HG03571 (cell line): ENCODE results near the gene TMEM63A.
"Not testable (repeated sequence)": the region's sequence is repeated elsewhere in the genome, so short reads cannot be mapped to it uniquely, and the experiment has no call there.

ENCODE experiments used
- ATAC-seq: cut with Tn5 transposase; IDR thresholded peaks from one replicate; pipeline ENCODE4 v1.9.1; 2021; ENCODE audit not compliant: unreplicated experiment

Gene TMEM63A

DNA sequence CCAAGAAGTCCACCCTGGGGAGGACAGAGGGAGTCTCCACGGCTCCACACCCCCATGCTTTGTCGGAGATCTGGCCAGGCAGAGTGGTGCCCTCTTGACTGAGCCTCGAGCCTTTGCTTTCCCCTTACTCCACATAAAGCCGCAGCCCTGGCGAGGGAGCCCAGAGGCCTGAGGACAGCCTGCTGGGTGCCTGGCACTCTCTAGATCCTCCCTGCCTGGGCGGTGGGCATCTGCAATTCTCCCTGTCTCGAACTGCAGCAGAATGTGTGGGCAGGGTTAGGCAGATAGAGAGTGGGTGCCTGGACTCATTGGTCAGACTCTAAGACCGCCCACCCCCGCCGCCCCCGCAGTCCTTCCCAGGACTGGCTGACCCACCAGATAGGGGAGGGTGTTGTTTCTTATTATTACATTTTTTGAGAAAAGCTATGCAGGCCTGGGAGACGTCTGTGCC lies 58.3 kb downstream of the TMEM63A start:
- no peak for ATAC-seq

DNA sequence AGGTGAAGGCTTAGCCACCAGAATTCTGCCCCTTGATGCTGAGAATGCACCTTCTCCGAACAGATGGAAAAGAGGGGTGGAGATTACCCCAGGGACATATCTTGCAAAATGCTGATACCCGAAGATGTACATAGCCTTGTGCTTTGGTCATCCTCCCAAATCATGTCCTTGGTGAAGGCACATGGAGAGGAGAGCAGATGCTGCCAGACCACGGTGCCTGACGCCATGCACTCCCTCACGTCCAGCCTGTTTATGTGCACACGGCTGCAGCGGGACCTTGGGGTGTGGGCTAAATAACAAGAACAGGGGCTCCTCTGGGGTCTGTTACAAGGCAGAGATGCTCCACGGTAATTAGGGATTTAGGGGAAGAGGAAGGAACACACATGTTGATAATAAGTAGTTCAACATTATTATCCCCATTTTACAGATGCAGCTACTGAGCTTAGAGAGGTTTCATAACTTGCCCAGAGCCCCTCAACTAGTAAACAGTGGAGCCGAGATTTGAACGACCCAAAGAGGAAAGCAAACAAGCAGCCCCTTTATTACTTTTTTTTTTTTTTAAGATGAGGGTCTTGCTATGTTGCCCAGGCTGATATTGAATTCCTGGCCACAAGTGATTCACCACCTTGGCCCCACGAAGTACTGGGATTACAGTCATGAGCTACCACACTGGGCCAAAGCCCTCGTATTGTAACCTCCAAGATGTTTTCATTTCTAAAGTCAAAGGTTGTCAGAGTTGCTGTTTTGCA lies 59.4 kb downstream of the TMEM63A start:
- no peak for ATAC-seq

DNA sequence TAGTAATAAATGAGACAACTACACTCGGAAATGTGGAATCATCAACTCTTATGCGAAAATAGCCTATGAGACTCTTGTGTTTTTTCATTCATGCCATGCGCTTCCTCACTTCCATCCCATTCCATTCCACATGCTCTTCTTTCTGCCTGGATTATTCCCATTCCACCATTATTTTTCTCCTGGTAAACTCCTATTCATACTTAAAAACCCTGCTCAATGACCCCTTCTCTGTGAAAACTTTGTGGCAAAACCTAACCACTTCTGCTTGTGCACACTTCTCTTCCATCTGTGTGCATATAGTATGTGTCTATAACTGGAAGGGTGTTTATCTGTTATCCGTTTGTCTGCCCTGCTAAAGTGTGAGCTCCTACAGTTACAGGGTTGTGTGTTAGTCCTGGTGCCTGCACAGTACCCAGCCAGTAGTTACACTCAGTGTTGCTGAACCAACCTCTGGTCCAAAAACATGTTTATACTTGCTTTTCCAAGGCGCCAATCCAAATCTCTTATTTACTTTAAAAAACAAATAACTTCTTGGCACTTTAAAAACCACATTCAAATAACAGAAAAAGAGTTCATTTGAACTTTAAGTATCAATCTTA lies 61.6 kb downstream of the TMEM63A start:
- no peak for ATAC-seq

DNA sequence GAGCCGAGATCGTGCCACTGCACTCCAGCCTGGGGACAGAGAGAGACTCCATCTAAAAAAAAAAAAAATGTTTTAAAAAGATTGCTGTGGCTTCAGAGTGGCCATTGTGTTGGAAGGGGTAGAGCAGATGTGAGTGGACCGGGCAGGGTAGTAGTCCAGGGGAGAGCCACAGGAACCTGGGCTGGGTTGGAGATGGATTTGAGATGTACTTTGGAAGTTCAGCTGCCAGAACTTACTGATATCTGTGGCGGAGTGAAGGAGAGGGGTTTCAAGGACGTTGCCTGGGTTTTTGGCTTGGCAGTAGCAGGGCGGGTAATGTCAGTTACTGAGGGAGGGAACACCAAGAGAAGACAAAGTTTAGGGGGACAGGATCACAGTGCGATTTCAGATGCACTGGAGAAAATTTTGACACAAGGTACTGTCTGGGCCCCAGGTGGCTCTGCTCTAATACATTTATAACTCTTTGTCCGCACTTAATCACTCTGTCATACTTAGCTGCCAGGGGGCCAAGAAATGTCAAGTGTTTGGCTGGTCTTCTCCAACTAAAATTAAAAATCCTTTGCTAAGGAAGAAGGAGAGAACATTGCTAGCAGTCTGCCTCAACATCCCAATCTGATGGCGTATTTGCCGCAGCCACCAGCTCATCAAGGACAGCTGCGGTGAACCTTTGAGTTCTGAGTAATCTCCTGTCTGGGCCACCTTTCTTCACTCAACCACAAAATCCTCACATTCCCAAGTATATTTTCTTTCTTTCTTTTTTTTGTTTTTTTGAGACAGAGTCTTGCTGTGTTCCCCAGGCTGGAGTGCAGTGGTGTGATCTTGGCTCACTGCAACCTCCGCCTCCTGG lies 62.6 kb downstream of the TMEM63A start:
- no peak for ATAC-seq

DNA sequence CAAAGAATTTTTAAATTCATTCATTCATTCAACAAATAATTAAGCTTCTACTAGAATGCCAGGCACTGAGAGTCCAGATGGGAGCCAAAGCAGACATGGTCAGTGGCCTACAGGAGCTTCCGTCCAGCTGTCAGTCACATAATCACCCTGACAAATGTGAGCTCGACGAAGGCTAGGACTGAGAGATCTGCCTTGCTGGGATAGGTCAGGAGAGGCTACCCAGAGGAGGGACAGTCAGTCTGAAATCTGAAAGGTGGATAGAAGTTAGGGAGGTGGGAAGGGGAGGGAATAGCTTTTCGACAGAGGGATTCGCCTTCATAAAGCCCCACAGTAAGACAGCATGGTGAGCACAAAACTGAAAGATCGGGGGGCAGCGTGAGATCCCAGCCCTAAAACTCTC lies 64.0 kb downstream of the TMEM63A start:
- no peak for ATAC-seq

DNA sequence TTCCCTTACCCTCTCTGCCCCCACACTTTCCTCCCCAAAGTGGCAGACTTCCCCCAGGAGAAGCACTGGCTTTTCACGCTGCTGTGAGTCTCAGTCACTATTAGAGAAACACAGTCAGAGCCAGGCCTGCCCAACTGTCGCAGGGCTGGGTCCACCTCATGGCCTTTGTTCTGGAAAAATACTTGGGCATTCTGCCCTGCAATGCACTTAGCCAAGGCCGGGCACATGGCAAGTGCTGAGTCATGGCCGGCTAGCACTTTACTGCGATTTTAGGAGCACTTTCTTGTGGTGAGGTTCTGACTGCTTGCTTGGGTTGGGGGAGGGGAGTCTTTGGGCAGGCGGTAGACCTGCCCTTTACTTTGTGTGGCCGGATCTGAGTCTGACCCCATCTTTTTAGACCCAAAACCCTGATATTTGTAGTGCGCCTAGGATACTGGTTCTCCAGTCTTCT lies 64.5 kb downstream of the TMEM63A start:
- no peak for ATAC-seq

DNA sequence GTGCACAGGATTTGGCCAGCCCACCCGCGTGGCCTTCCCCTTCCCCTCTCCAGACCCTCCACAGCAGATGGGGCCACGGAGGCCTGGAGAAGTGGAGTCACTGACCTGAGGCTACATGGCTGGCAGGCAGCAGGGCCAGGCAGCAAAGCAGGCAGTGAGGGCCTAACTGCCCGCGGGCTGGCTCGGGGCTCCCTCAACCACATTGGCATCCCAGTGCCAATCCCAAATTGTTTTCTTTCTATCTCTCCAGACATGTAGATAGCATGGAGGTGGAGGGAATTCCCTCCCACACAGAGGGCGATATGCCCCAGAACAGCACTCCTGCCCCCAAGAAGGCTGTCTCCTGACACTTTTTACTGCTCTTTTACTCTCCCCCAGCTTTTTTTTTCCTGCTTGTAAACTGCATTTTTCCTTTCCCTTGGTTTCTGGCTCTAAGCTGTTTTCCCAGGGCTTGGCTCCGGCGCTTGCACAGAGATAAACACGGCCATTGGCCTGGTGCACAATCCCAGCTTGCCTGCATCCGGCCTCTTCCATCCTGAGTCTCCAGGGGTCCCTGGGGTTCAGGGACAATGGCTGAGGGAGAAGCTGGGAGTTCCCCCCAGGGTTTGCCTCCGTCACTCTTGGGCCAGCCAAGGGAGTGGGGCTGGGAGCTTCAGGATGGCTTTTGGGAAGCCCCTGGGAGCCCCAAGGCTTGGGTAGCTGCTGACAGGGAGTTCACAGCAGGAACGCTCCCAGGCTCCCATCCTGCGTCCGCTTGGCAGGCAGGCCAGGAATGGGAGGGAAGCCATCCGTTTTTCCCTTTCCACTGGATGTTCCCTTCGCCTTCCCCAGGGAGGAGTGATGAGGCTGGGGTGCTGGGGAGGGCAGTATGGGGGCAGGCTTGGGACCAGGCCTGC lies 65.3 kb downstream of the TMEM63A start:
- ATAC-seq: no peak

DNA sequence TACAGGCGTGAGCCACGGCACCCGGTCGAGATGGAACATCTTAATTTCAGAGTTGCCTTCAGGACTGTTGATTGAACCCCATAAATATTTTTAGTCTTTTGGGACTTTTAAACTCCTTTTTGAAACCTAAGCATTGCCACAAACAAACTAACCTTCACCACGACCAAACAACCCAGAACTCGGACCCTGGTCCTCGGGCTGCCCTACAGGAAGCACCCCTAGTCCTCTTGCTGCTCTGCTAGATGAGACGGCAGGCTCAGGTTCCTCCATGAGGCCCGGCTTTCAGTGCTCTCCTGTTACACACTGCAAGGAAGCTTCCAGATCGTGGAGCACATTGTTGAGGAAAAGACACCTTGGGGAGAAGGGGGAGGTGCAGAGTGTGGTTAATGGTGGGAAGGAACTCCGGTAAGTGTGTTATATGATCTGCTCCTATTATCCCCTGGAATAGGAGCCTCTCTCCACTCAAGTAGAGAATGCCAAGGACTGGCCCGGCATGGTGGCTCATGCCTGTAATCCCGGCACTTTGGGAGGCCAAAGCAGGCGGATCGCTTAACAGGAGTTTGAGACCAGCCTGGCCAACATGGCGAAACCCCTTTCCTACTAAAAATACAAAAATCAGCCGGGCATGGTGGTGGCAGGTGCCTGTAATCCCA lies 66.5 kb downstream of the TMEM63A start:
- ATAC-seq: no peak

DNA sequence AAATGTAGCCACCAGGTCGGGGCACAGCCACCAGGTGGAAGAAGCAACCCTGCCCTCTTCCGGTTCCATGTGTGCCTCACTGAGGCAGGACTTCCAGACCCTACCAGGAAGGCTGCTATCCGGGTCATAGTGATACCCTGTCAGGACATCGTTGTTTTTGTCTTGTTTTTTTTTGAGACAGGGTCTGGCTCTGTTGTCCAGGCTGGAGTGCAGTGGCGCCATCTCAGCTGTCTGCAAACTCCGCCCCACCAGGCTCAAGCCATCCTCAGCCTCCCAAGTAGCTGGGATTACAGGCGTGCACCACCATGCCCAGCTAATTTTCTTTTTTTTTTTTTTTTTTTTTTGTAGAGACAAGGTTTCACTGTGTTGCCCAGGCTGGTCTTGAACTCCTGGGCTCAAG lies 67.1 kb downstream of the TMEM63A start:
- ATAC-seq: not testable (repeated sequence)

DNA sequence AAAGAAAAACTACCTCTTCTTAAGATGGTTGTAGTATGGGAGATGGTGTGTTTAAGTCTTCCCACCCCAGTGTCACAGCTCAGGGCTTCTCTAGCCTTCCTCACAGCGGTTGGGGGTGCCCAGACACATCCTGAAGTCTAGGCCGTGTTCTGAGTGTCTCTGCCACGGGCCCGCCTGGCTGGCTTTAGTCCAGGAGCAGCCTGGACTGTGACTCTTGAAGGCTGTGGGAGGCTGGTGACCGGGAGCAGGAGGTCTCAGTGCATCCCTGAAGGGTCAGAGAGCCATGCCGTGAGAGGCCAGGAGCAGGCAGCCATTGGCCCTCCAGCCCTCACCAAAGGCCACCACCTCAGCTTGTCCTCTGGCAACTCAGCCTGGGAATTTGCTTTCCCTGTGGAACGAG lies 67.8 kb downstream of the TMEM63A start:
- no peak for ATAC-seq

DNA sequence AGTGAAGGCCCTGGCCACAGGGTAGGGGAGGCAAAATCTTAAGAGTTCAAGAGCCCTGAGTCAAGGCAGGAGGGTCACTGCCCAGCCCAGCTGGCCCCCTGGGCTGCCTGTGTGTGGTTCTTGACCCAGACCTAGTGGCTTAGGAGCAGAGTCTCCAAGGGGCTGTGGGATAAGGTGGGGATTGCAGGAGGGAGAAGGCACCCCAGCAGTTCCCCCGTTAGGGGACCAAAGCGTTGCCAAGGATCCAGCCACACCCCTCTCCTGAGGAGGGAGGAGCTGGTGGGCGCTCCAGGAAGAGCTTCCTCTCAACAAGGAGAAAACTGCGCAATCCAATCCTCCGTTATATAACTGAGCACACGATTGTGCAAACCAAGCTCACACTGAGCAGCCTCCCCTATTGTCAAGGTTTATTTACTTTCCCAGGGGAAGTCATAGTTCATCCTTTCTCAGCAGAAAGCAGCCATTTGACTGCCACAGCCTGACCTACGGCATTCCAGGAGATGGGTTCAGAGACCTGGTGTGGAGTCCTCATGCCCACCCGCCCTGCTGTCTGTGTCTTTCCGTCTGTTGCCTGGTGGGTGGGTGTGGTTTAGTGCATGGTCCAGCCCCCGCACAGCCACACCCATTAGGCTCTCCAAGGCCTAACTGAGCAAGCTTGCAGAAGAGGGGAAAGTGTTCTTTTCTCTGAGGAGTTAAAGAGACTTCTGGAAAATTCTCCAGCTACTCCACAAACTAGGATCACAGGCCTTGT lies 68.8 kb downstream of the TMEM63A start:
- ATAC-seq: no peak

DNA sequence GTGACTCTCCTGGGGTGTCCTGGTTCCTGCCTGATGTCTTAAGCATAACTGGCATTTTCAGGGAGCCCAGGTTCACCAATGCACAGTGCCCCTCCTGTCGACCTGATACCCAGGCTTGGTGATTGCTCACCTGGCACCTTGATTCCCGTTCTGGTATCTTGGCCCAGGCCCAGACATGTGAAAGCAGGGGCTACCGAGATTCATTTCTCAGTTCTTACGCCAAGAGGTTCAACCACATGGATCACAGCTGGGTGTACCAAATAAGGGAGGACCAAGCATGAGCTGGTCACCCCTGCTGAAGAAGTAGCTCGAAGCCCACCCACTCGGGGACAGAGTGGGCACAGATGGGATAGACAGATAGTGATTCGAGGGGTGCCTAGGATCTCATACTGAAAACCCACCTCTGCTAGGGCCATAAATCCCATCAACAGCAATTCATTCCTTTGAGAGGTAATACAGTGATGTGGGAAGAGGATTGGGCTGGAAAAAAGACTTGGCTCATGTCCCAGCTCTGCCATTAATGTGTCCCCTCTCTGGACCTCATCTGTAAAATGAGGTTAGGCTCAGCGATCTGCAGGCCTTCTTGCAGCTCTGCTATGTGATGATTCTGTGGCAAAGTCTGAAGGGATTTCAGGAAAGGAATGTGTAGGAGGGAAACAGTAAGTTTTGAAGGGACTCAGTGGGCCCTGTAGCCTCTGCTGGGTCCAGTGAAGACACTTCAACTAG lies 69.5 kb downstream of the TMEM63A start:
- no peak for ATAC-seq

DNA sequence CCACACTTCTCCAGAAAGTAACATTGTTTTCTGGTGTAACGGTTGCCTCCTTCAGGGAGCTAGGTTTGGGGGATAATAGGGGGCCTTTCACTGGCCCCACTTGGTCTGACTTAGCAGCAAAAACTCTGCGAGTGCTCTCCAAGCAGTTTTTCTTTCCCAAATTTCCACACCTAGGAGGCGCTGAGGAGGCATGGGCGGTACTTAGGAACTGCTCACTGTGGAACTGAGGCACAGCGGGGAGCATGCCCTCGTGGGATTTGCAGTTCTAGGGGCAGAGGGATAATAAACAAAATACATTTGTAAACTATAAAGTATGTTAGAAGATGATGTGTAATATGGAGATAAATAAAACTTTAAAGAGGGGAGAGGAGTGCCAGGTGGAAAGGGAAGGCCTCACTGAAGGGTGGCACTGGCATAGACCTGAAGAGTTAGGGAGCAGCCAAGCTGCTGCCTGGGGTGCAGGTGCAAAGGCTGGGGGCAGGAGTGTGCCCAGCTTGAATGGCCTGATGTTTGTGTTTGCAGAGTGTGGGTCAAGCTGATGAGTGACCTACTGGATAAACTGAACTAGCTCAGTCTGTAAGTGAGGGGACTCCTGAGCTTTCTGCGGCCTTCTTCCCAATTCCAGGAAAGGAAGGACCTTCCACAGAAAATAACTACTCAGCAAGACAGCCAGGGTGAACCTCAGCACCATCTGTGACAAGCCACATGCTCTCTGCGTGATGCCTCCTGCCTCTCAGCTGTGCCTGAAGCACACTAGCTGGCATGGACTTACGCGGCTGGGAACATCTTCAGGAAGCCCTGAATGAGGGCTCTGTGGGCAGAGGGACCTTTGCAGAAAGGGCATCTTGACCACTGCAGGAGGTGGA lies 70.3 kb downstream of the TMEM63A start:
- no peak for ATAC-seq

DNA sequence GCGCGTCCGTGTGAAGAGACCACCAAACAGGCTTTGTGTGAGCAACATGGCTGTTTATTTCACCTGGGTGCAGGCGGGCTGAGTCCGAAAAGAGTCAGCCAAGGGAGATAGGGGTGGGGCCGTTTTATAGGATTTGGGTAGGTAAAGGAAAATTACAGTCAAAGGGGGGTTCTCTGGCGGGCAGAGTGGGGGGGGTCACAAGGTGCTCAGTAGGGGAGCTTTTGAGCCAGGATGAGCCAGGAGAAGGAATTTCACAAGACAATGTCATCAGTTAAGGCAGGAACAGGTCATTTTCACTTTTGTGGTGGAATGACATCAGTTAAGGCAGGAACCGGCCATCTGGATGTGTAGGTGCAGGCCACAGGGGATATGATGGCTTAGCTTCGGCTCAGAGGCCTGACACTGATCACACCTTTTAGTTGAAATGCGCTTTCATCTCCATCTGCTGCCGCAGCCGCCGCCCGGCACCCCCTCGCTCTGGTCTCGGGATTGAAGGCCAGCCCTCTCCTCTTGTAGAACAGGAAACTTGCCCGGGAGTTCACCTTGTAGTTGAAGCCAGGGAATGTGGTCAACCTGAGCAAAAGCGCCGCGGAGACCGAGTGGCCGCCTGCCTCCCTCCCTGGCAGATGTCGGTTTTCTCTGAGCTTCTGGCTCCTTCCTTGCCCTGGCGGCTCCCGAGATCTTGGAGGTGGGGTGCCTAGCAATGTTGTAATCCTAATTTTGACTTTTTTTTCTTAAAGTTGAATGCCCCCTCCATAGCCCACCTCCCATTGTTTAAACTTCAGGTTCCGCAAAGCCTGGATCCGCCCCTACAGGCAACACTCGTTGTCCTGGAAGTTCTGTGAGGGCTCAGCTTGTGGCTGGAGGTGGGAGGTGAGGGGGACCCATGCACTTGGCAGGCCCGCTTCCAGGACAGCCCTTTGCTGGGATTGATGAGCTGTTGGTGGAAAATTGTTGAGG lies 71.3 kb downstream of the TMEM63A start:
- not testable (repeated sequence) for ATAC-seq

DNA sequence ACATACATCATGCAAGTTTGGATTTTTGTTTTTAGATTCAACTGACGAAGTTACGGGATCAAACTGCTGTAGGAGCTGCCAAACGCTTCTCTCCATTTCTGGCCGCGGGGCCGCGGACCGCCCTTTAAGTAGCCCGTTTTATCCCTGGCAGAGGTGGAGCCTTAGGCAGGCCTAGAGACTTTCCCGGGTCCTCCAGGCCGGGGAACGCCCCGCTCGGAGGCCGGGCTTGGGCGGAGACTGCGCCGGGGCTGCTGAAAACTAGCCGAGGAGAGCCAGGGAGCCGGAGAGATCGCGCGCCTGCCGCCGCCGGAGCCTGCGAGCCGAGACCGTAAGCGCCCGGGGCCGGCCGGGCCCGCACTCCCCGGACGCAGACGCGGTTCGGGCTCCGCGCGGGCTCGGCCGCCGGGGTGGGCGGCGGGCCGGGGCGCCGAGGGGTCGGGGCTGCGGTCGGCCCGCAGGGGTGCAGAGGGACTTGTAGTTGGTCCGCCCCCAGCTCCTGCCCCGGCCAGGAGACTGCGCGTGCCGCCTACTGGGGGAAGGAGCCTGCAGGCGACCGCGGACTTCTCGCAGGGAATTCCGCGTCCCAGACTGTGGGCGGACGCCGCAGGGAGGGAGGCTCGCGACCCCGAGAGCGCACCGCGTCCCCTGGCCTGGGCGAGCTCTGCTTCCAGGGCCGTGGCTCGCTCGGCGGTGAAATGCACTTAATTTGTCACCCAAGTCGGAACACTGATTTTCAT lies 72.2 kb downstream of the TMEM63A start, which contains the start of gene EPHX1:
Gene EPHX1, plus strand, starts transcription at position 283 of the 737 bp plus-strand sequence. CDS start 18,606 bp downstream, outside the sequence.
- peak; percentile 94 for ATAC-seq

DNA sequence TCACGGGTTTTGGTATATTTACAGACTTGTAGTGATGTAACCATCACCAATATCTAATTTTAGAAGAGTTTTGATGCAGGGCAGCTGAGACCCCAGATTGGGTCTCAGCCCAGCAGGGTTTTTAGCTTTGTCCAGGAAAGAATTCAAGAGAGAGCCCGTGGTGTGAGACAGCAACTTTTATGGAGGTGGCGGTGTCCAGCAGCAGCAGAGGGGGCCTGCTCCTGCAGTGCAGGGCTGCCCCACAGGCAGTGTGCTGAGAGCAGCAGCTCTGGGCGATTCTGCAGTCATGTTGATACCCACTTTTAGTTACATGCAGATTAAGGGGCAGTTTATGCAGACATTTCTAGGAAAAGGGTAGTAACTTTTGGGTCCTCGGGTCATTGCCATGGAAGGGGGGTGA lies 74.0 kb downstream of the TMEM63A start:
- ATAC-seq: no peak
